Measurements from ENCODE around the gene EEF1A2. TPM values are rescaled to one million over a fixed set of nuclear protein-coding genes. Genes with fewer than 3 reads are reported as not detected.
A peak's percentile ranks its signal among the peaks of the same experiment; 100 is the strongest.
"Not testable (repeated sequence)": the region's sequence is repeated elsewhere in the genome, so short reads cannot be mapped to it uniquely, and the experiment has no call there.

EEF1A2 gene
- total RNA-seq, 2 donors from 2014 or later: 21.0 to 23.1 TPM

- DNase-seq: peak in 3 of 4 donors; percentile 42 to 58 (median 50)
- Histone ChIP-seq H3K27ac (peak overlapping the region; percentile 90 to 99 (median 94)), H3K4me3 (peak overlapping the region; percentile 35 to 77), H3K9me3 (no peaks in the 10 kb centered on the region), H3K27me3 (no peaks in the 10 kb centered on the region), H3K36me3 (replicated peaks in 1 of 2; ENCODE audit: insufficient read depth in 1 of 2, low read depth in 2 of 2) (no peaks in the 10 kb centered on the region), H3K4me1 (peaks cover 24% of the 10 kb centered on the region)
- TF ChIP-seq, protein P1, sequence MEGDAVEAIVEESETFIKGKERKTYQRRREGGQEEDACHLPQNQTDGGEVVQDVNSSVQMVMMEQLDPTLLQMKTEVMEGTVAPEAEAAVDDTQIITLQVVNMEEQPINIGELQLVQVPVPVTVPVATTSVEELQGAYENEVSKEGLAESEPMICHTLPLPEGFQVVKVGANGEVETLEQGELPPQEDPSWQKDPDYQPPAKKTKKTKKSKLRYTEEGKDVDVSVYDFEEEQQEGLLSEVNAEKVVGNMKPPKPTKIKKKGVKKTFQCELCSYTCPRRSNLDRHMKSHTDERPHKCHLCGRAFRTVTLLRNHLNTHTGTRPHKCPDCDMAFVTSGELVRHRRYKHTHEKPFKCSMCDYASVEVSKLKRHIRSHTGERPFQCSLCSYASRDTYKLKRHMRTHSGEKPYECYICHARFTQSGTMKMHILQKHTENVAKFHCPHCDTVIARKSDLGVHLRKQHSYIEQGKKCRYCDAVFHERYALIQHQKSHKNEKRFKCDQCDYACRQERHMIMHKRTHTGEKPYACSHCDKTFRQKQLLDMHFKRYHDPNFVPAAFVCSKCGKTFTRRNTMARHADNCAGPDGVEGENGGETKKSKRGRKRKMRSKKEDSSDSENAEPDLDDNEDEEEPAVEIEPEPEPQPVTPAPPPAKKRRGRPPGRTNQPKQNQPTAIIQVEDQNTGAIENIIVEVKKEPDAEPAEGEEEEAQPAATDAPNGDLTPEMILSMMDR (IDR thresholded peaks at IDR 0.05): peak in 3 of 7 experiments; percentile 9 to 27 (median 16)
- no peak for TF ChIP-seq POLR2A (IDR thresholded peaks at IDR 0.05)
- WGBS, 2 donors: 1 to 2% methylated on average over 15 to 68 of the region's 72 CpGs
- ATAC-seq: peak; percentile 46
- intact Hi-C loops (cut with DNase I): no loop called here
Observed at GRCh38 chr20:63519668-63520503, 21.0 kb upstream of the EEF1A2 start.

- TF ChIP-seq, protein P1 (IDR thresholded peaks at IDR 0.05): no peak
Observed at GRCh38 chr20:63518946-63519667, 20.2 kb upstream of the EEF1A2 start.

GRCh38 chr20:63518351-63518861, 19.5 kb upstream of the EEF1A2 start:
- H3K27ac ChIP-seq: no peak overlapping the region
- 75 to 82% methylated on average over 4 to 20 of the region's 20 CpGs for WGBS, 2 donors
- peaks cover 24% of the 10 kb centered on the region for H3K4me1 ChIP-seq
- no peaks in the 10 kb centered on the region for H3K9me3 ChIP-seq
- TF ChIP-seq POLR2A (IDR thresholded peaks at IDR 0.05): no peak
- TF ChIP-seq, protein P1 (IDR thresholded peaks at IDR 0.05): no peak
- H3K4me3 ChIP-seq: no peak overlapping the region
- no peaks in the 10 kb centered on the region for H3K36me3 ChIP-seq (replicated peaks in 1 of 2; ENCODE audit: insufficient read depth in 1 of 2, low read depth in 2 of 2)
- intact Hi-C loops (cut with DNase I): no loop called here
- no peak for ATAC-seq
- DNase-seq: no peak
- no peaks in the 10 kb centered on the region for H3K27me3 ChIP-seq

More at GRCh38 chr20:63518946-63519667, 20.2 kb upstream of the EEF1A2 start:
- Histone ChIP-seq H3K4me1 (peaks cover 24% of the 10 kb centered on the region), H3K27me3 (no peaks in the 10 kb centered on the region), H3K9me3 (no peaks in the 10 kb centered on the region), H3K36me3 (replicated peaks in 1 of 2; ENCODE audit: insufficient read depth in 1 of 2, low read depth in 2 of 2) (no peaks in the 10 kb centered on the region), H3K27ac (peak overlapping the region in 2 of 4 donors; percentile 90 to 99), H3K4me3 (no peak overlapping the region)
- peak in 1 of 4 donors; percentile 18 for DNase-seq
- no peak for ATAC-seq
- intact Hi-C loops (cut with DNase I): no loop called here
- 72 to 86% methylated on average over 8 to 31 of the region's 32 CpGs for WGBS, 2 donors

GRCh38 chr20:63517376-63518309, 18.8 kb upstream of the EEF1A2 start:
- H3K4me1 ChIP-seq: peaks cover 24% of the 10 kb centered on the region
- H3K27me3 ChIP-seq: peaks cover 0 to 1% of the 10 kb centered on the region in 2 donors
- DNase-seq: no peak
- H3K36me3 ChIP-seq (replicated peaks in 1 of 2; ENCODE audit: insufficient read depth in 1 of 2, low read depth in 2 of 2): no peaks in the 10 kb centered on the region
- intact Hi-C loops (cut with DNase I): no loop called here
- WGBS, 2 donors: 86 to 92% methylated on average over 17 to 32 of the region's 32 CpGs
- no peak overlapping the region for H3K27ac ChIP-seq
- no peak for ATAC-seq
- H3K9me3 ChIP-seq: no peaks in the 10 kb centered on the region
- H3K4me3 ChIP-seq: no peak overlapping the region
- no peak for TF ChIP-seq POLR2A (IDR thresholded peaks at IDR 0.05)

- 72 to 76% methylated on average over 10 of the region's 10 CpGs for WGBS, 2 donors
- intact Hi-C loops (cut with DNase I): not testable (repeated sequence)
Observed at GRCh38 chr20:63514520-63514919, 15.6 kb upstream of the EEF1A2 start.

More at GRCh38 chr20:63514520-63514919, 15.6 kb upstream of the EEF1A2 start:
- H3K9me3 ChIP-seq; DNase-seq; H3K27ac ChIP-seq; H3K36me3 ChIP-seq (replicated peaks in 1 of 2; ENCODE audit: insufficient read depth in 1 of 2, low read depth in 2 of 2); H3K4me1 ChIP-seq; H3K27me3 ChIP-seq; ATAC-seq; H3K4me3 ChIP-seq: not testable (repeated sequence)
